Measurements from ENCODE around the gene FAM174B. TPM values are rescaled to one million over a fixed set of nuclear protein-coding genes. Genes with fewer than 3 reads are reported as not detected.

FAM174B gene
- total RNA-seq, 1 experiment from 2014 or later, result 0.30 TPM

DNA sequence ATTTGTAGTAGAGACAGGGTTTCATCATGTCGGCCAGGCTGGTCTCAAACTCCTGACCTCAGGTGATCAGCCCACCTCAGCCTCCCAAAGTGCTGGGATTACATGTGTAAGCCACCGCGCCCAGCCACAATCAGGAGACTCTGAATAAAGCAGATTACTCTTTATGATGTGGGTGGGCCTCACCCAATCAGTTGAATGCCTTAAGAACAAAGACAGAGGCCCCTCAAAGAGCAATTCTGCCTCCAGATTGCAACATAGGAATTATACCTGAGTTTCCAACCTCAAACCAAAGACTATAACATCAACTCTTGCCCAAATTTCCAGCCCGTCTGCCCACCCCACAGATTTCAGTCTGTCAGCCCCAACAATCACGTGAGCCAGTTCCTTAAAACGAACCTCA lies 18.8 kb upstream of the FAM174B start (continued):
- TF ChIP-seq TCF7L2 (IDR thresholded peaks at IDR 0.05; ENCODE audit: borderline replicate concordance, extremely low read depth, insufficient read depth, insufficient read length) (no peak), ELF1 (IDR thresholded peaks at IDR 0.05; ENCODE audit: borderline replicate concordance, low read depth) (no peak)

DNA sequence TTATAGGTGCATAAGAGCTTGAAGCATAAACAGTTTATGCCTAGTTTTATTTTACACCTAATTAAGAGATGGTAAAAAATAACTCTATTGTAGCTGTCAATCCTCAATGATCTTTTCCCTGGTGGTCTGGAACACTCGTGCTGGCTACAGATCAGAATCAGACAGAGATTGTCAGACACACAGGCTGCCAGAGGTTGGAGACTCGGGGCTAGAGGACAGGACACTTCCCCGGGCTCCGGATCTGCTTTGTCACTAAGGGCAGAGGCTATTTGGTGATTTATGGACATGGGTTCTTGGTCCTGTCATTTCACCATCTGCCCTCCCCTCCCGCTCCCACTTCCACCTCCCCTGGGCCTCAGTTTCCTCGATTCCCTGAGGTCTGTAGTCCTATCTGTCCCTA lies 16.5 kb upstream of the FAM174B start:
- Histone ChIP-seq H4K20me1 (ENCODE audit: insufficient read depth) (no peaks in the 10 kb centered on the region), H3K27me3 (ENCODE audit: insufficient read depth, low read length) (peaks cover 32% of the 10 kb centered on the region), H3K9me2 (ENCODE audit: insufficient read depth) (no peaks in the 10 kb centered on the region), H3K27ac (ENCODE audit: low read depth, low read length) (no peak overlapping the region), H3K9ac (ENCODE audit: low read length) (no peak overlapping the region), H3K4me3 (replicated peaks in 1 of 2; ENCODE audit: low read depth in 1 of 2, low read length in 2 of 2) (no peak overlapping the region), H3K79me2 (ENCODE audit: insufficient read depth, low read length) (no peaks in the 10 kb centered on the region), H3K36me3 (ENCODE audit: control insufficient read depth in 1 of 2, insufficient read depth in 2 of 2, low read length in 2 of 2) (no peaks in the 10 kb centered on the region), H3K4me1 (ENCODE audit: control insufficient read depth in 1 of 2, insufficient read depth in 2 of 2, low read length in 2 of 2) (no peaks in the 10 kb centered on the region), H2AFZ (ENCODE audit: low read depth, low read length, poor library complexity, severe bottlenecking) (no peak overlapping the region), H3K4me2 (ENCODE audit: low read length) (no peak overlapping the region), H3K9me3 (ENCODE audit: control insufficient read depth in 1 of 2, insufficient read depth in 1 of 2, low read depth in 1 of 2, low read length in 2 of 2) (no peaks in the 10 kb centered on the region)
- ATAC-seq (no peak), DNase-seq (ENCODE audit: low read depth, low spot score) (no peak)
- no TSS peak for BruUV-seq (replicated peaks)
- POLR2A ChIA-PET, result interaction anchor here (0.6 kb wide), 1 partner anchor 8 kb away, joined by 3 read pairs; no protein-coding TSS in a partner anchor
- CTCF ChIA-PET, result no interaction called here
- RAD21 ChIA-PET (ENCODE audit: low non-redundant PET in 1 of 2, low total read pairs in 2 of 2, uncharacterized antibody in 2 of 2, unreplicated experiment in 2 of 2), result no interaction called here
- intact Hi-C loops (cut with micrococcal nuclease), result no loop called here
- TF ChIP-seq, protein P1, sequence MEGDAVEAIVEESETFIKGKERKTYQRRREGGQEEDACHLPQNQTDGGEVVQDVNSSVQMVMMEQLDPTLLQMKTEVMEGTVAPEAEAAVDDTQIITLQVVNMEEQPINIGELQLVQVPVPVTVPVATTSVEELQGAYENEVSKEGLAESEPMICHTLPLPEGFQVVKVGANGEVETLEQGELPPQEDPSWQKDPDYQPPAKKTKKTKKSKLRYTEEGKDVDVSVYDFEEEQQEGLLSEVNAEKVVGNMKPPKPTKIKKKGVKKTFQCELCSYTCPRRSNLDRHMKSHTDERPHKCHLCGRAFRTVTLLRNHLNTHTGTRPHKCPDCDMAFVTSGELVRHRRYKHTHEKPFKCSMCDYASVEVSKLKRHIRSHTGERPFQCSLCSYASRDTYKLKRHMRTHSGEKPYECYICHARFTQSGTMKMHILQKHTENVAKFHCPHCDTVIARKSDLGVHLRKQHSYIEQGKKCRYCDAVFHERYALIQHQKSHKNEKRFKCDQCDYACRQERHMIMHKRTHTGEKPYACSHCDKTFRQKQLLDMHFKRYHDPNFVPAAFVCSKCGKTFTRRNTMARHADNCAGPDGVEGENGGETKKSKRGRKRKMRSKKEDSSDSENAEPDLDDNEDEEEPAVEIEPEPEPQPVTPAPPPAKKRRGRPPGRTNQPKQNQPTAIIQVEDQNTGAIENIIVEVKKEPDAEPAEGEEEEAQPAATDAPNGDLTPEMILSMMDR (IDR thresholded peaks at IDR 0.05 in 2 of 3, conservative IDR thresholded peaks at IDR 0.05 in 1 of 3; ENCODE audit: borderline replicate concordance in 1 of 3, insufficient read depth in 1 of 3, low read depth in 2 of 3, low read length in 2 of 3), result no peak
- TF ChIP-seq, protein P2, sequence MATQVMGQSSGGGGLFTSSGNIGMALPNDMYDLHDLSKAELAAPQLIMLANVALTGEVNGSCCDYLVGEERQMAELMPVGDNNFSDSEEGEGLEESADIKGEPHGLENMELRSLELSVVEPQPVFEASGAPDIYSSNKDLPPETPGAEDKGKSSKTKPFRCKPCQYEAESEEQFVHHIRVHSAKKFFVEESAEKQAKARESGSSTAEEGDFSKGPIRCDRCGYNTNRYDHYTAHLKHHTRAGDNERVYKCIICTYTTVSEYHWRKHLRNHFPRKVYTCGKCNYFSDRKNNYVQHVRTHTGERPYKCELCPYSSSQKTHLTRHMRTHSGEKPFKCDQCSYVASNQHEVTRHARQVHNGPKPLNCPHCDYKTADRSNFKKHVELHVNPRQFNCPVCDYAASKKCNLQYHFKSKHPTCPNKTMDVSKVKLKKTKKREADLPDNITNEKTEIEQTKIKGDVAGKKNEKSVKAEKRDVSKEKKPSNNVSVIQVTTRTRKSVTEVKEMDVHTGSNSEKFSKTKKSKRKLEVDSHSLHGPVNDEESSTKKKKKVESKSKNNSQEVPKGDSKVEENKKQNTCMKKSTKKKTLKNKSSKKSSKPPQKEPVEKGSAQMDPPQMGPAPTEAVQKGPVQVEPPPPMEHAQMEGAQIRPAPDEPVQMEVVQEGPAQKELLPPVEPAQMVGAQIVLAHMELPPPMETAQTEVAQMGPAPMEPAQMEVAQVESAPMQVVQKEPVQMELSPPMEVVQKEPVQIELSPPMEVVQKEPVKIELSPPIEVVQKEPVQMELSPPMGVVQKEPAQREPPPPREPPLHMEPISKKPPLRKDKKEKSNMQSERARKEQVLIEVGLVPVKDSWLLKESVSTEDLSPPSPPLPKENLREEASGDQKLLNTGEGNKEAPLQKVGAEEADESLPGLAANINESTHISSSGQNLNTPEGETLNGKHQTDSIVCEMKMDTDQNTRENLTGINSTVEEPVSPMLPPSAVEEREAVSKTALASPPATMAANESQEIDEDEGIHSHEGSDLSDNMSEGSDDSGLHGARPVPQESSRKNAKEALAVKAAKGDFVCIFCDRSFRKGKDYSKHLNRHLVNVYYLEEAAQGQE (IDR thresholded peaks at IDR 0.05; ENCODE audit: low read depth), result no peak
- no peak for TF ChIP-seq FOSL1 (IDR thresholded peaks at IDR 0.05; ENCODE audit: low read depth)

Measured in HCT116 (cell line).